Neural cell (in vitro differentiated cells): ENCODE measurements around the gene STK32B. TPM values are rescaled to one million over a fixed set of nuclear protein-coding genes. Genes with fewer than 3 reads are reported as not detected.

Source experiments
- H2AFZ ChIP-seq: fragments of 200-600, 300-800 bp; sonication (generic), shearing (Covaris generic); 2 replicates; pipeline ENCODE4 v1.6.0; 2014; ENCODE audit warnings: low read depth, mild to moderate bottlenecking, antibody characterized with exemption, low read length, moderate library complexity
- H3F3A ChIP-seq: fragments of 200-600 bp; shearing (Covaris generic); 2 replicates; pipeline ENCODE4 v1.6.1; 2016; ENCODE audit warnings: mild to moderate bottlenecking, moderate library complexity, mixed read lengths, antibody characterized with exemption, low read length; ENCODE audit not compliant: insufficient read depth, poor library complexity, severe bottlenecking
- H3K27ac ChIP-seq: fragments of 200-600, 300-800 bp; sonication (generic), shearing (Covaris generic); 2 replicates; pipeline ENCODE4 v1.5.1; 2014; ENCODE audit warnings: mild to moderate bottlenecking, low read length, moderate library complexity
- H3K27me3 ChIP-seq: fragments of 300-800, 200-600 bp; sonication (generic), shearing (Covaris generic); 2 replicates; pipeline ENCODE4 v1.6.0; 2014; ENCODE audit warnings: mild to moderate bottlenecking, low read depth, low read length, moderate library complexity; ENCODE audit not compliant: insufficient read depth
- H3K36me3 ChIP-seq: fragments of 300-800, 200-600 bp; sonication (generic), shearing (Covaris generic); 2 replicates; pipeline ENCODE4 v1.5.1; 2014; ENCODE audit warnings: mild to moderate bottlenecking, antibody characterized with exemption, low read length, moderate library complexity; ENCODE audit not compliant: insufficient read depth
- H3K4me2 ChIP-seq: fragments of 300-800, 200-600 bp; sonication (generic), shearing (Covaris generic); 2 replicates; pipeline ENCODE4 v1.6.0; 2014; ENCODE audit warnings: mild to moderate bottlenecking, low read length
- H3K4me3 ChIP-seq: fragments of 300-800, 200-600 bp; sonication (generic), shearing (Covaris generic); 2 replicates; pipeline ENCODE4 v1.5.1; 2014; ENCODE audit warnings: mild to moderate bottlenecking, low read length, moderate library complexity
- H3K79me2 ChIP-seq: fragments of 200-600 bp; shearing (Covaris generic); replicated peaks from 2 replicates; pipeline ENCODE4 v1.6.0; 2014; ENCODE audit warnings: mild to moderate bottlenecking, low read length, moderate library complexity; ENCODE audit not compliant: insufficient read depth
- H3K9ac ChIP-seq: fragments of 300-800, 200-600 bp; sonication (generic), shearing (Covaris generic); 2 replicates; pipeline ENCODE4 v1.6.1; 2016; ENCODE audit warnings: mild to moderate bottlenecking, low read length, mixed read lengths
- H3K9me2 ChIP-seq: fragments of 200-600 bp; shearing (Covaris generic); 2 replicates; pipeline ENCODE4 v1.6.1; 2016; ENCODE audit warnings: mild to moderate bottlenecking, low read length, mixed read lengths; ENCODE audit not compliant: insufficient read depth
- H3K9me3 ChIP-seq: fragments of 200-600, 300-800 bp; sonication (generic), shearing (Covaris generic); 2 replicates; pipeline ENCODE4 v1.6.1; 2016; ENCODE audit warnings: mild to moderate bottlenecking, mixed run types, low read length, moderate library complexity, mixed read lengths
- H4K20me1 ChIP-seq: fragments of 200-600 bp; shearing (Covaris generic); 2 replicates; pipeline ENCODE4 v1.6.1; 2016; ENCODE audit warnings: mild to moderate bottlenecking, mixed run types; ENCODE audit not compliant: insufficient read depth
- EP300 ChIP-seq: fragments of 450-650 bp; conservative IDR thresholded peaks from 2 replicates; pipeline ENCODE4 v1.6.1; 2014; ENCODE audit warnings: antibody characterized with exemption, mild to moderate bottlenecking, moderate library complexity; ENCODE audit not compliant: poor library complexity, severe bottlenecking
- EZH2 ChIP-seq: fragments of 200-600, 300-800 bp; shearing (Covaris generic), sonication (generic); IDR thresholded peaks from 2 replicates; pipeline ENCODE4 v1.6.1; 2014; ENCODE audit warnings: antibody characterized with exemption, low read length, borderline replicate concordance, mild to moderate bottlenecking; ENCODE audit not compliant: insufficient read depth, poor library complexity, severe bottlenecking
- MXI1 ChIP-seq: fragments of 450-650 bp; conservative IDR thresholded peaks from 2 replicates; pipeline ENCODE4 v1.6.1; 2014; ENCODE audit warnings: antibody characterized with exemption, mild to moderate bottlenecking; ENCODE audit not compliant: poor library complexity, severe bottlenecking
- POLR2AphosphoS5 ChIP-seq: IDR thresholded peaks from 2 replicates; pipeline ENCODE4 v1.6.1; 2012
- RAD21 ChIP-seq: fragments of 450-650 bp; conservative IDR thresholded peaks from 2 replicates; pipeline ENCODE4 v1.6.1; 2014; ENCODE audit warnings: antibody characterized with exemption, mild to moderate bottlenecking, moderate library complexity
- REST ChIP-seq: IDR thresholded peaks from 2 replicates; pipeline ENCODE4 v1.6.1; 2012; ENCODE audit warnings: borderline replicate concordance
- SMC3 ChIP-seq: fragments of 450-650 bp; conservative IDR thresholded peaks from 2 replicates; pipeline ENCODE4 v1.6.1; 2014; ENCODE audit warnings: antibody characterized with exemption, mild to moderate bottlenecking, moderate library complexity; ENCODE audit not compliant: poor library complexity
- TAF1 ChIP-seq: IDR thresholded peaks from 2 replicates; pipeline ENCODE4 v1.6.1; 2012; ENCODE audit warnings: low read depth
- polyA plus RNA-seq: library from polyadenylated mRNA; depleted of rRNA; stranded (reverse); fragments of >200 nt; gene quantifications from 2 replicates; pipeline ENCODE4 v1.2.3, GENCODE V29; 2014
- TF ChIP-seq, protein P1 (sequence below): fragments of 450-650 bp; IDR thresholded peaks from 2 replicates; pipeline ENCODE4 v1.5.1; 2014; ENCODE audit warnings: antibody characterized with exemption, mild to moderate bottlenecking, moderate library complexity; ENCODE audit not compliant: poor library complexity, severe bottlenecking

The STK32B gene
- polyA plus RNA-seq, 1 donor from 2014 or later = 42.8 TPM

GRCh38 chr4:5374994-5375393 lies 323.7 kb downstream of the STK32B start:
- Histone ChIP-seq H3K36me3 (no peaks in the 10 kb centered on the region), H3K27me3 (no peaks in the 10 kb centered on the region), H4K20me1 (no peaks in the 10 kb centered on the region), H3K9ac (no peak overlapping the region), H2AFZ (no peak overlapping the region), H3K9me2 (no peaks in the 10 kb centered on the region), H3K79me2 (no peaks in the 10 kb centered on the region), H3F3A (no peaks in the 10 kb centered on the region), H3K4me2 (no peak overlapping the region), H3K4me3 (no peak overlapping the region), H3K9me3 (no peaks in the 10 kb centered on the region), H3K27ac (no peak overlapping the region)
- TF ChIP-seq EP300 (no peak), MXI1 (no peak), SMC3 (no peak), REST (no peak), EZH2 (no peak), POLR2AphosphoS5 (no peak), RAD21 (no peak), TAF1 (no peak)
- TF ChIP-seq, protein P1, sequence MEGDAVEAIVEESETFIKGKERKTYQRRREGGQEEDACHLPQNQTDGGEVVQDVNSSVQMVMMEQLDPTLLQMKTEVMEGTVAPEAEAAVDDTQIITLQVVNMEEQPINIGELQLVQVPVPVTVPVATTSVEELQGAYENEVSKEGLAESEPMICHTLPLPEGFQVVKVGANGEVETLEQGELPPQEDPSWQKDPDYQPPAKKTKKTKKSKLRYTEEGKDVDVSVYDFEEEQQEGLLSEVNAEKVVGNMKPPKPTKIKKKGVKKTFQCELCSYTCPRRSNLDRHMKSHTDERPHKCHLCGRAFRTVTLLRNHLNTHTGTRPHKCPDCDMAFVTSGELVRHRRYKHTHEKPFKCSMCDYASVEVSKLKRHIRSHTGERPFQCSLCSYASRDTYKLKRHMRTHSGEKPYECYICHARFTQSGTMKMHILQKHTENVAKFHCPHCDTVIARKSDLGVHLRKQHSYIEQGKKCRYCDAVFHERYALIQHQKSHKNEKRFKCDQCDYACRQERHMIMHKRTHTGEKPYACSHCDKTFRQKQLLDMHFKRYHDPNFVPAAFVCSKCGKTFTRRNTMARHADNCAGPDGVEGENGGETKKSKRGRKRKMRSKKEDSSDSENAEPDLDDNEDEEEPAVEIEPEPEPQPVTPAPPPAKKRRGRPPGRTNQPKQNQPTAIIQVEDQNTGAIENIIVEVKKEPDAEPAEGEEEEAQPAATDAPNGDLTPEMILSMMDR = no peak

- H3F3A ChIP-seq = no peaks in the 10 kb centered on the region
- no peak overlapping the region for H3K4me3 ChIP-seq
- no peak overlapping the region for H3K9ac ChIP-seq
- no peak overlapping the region for H2AFZ ChIP-seq
- no peaks in the 10 kb centered on the region for H3K79me2 ChIP-seq
- TF ChIP-seq EP300 (no peak), TAF1 (no peak), EZH2 (no peak), REST (no peak), MXI1 (no peak), POLR2AphosphoS5 (no peak), SMC3 (no peak), RAD21 (no peak)
- TF ChIP-seq, protein P1 = no peak
- H3K9me3 ChIP-seq = no peaks in the 10 kb centered on the region
- no peaks in the 10 kb centered on the region for H4K20me1 ChIP-seq
- no peaks in the 10 kb centered on the region for H3K9me2 ChIP-seq
- no peaks in the 10 kb centered on the region for H3K27me3 ChIP-seq
- no peaks in the 10 kb centered on the region for H3K36me3 ChIP-seq
- no peak overlapping the region for H3K27ac ChIP-seq
- H3K4me2 ChIP-seq = no peak overlapping the region
These were observed 324.7 kb downstream of the STK32B start for GRCh38 chr4:5376015-5376414.
